NOMO-1 (cell line): ENCODE measurements around the gene CPNE2.
"Not testable (repeated sequence)": the region's sequence is repeated elsewhere in the genome, so short reads cannot be mapped to it uniquely, and the experiment has no call there.

Experiments used
- DNase-seq, 2 experiments: peaks; one replicate each; lab custom pipeline; 2025; ENCODE audit not compliant: unreplicated experiment in 2 of 2; lab: John Stamatoyannopoulos, UW

CPNE2 gene

DNA sequence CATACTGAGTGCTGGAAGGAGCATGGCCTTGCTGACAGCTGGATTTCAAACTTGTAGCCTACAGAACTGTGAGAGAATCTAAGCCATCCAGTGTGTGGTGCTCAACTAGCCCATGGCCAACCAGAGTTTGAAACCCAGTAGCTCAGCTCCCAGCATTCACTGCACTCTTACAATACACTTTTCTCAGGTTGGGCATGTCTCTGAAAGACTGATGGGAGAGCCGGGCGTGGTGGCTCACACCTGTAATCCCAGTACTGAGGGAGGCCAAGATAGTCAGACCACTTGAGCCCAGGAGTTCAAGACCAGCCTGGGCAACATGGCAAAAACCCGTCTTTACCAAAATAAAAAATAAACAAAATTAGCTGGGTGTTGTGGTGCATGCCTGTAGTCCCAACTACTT lies 3.8 kb downstream of the CPNE2 start:
- no peak for DNase-seq

DNA sequence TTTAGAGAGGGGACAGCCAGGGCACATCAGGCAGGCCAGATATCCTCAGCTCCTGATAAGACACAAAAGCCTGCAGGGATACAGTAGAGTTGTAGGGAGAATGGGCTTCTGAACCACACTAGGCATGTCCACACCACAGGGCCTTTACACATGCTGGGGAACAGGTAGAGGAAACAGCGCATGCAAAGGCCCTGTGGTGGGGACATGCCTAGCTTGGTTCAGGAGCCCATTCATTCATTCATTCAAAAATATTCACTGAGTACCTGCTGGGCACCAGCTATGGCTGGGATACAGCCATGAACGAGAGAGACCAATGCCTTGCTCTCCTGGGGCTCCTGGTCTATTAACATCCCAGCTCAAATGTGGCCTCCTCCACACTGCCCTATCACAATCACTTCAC lies 4.4 kb downstream of the CPNE2 start:
- DNase-seq, result no peak

DNA sequence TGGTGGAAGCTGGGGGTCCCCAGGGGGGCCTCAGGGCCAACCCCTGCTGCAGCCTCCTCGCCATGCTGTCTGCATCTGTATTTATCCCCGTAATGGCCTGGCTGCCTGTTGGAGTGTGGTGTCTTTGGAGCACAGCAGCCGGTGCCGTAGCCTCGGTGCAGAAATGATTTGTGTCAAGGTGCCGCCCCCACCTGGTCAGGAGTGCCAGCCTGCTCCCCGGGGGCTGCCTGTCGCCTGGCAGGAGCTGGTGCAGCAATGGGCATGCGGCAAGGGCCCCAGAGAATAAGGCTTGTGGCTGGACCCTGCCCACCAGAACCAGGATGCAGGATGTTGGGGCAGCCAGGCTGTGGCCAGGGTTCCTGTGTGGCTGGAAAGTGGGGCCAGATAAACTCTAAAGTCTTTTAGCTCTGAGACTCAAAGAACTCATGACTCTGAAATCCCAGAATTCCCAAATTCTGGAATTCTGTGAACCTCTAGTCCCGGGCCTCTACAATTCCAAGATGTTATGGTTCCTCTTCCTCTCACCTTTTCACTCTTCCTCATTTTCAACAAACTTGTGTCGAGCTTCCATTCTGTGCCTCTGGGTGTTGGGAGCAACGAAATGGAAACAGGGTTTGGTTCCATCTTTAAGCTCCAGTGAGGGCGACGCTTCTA lies 5.9 kb downstream of the CPNE2 start:
- no peak for DNase-seq

DNA sequence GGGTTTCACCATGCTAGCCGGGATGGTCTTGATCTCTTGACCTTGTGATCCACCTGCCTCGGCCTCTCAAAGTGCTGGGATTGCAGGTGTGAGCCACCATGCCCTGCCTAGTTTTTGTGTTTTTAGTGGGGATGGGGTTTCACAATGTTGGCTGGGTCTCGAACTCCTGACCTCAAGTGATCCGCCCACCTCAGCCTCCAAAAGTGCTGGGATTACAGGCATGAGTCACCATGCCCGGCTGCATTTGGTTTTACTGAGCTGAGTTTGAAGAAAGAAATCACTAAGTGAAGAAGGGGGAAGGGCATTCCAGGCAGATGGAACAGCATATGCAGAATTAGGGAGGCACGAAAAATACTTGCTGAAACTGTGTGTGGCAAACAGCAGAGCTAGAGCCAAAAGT lies 7.6 kb downstream of the CPNE2 start:
- not testable (repeated sequence) for DNase-seq

DNA sequence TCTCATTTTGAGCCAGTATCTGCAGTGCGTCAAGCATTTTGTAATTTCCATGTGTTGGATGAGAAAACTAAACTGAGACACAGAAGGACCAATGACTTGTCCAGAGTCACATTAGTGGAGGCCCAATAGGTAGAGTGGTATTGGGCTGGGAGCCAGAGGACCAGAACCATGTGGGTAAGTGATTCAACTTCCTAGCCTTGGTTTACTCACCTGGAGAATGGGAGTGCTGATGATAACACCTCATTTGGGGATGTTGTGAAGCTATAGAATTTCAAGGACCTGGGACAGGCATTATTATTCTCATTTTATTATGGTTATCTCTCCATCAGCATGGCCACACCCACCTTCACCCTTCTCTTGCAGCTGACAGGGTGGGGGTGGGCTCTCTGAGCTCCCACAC lies 8.1 kb downstream of the CPNE2 start:
- no peak for DNase-seq

DNA sequence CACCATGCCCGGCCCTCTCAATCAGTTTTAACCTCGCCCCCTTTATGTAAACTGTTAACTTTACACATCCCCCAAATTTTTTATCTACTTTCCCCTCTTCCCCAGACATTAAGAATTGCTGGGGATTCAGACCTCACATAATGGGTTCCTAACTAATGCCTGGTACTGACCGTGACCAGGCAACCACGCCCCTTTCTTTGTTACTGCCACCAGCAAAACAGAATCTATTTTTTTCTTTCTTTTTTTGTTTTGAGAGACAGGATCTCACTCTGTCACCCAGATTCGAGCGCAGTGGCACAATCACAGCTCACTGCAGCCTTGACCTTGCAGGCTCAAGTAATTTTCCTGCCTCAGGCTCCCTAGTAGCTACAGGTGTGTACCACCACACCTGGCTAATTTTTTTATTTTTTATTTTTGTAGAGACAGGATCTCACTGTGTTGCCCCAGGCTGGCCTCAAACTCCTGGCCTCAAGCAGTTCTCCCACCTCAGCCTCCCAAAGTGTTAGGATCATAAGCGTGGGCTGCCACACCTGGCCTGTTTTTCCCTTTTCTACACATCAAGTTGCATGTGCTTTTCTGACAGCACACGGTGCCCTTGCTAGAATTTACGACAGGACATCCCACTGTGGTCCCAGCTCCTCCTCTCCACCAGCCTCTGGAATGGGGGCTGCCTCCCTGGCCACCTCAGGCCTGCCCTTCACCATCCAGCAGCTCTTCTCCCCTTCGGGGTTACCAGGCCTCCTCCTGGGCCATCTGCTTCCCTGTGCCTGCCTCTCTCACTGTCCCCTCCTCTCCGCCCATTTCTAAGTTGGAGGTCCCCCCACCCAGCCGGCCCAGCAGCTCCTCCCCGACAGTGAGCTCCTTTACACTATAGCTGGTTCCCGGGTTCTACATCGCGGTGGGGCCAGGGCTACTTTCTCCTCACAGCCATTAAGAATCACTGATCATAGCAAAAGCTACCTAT lies 10.8 kb downstream of the CPNE2 start:
- no peak for DNase-seq

DNA sequence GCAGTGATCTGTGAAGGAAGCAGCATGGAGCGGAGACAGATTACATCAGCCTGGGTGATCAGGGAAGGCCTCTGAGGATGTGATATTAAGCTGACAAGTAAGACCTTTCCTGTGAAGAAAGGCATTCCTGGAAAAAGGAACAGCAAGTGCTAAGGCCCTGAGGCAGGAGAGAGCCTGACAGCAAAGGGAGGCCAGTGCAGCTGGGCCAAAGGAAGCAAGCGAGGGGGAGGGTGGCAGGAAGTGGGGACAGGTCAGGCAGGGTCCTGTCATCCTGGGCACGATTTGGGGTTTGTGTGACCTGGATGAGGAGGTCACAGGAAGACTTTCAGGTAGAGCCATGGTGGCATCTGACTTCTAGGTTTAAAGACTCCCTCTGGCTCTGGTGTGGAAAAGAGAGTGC lies 12.3 kb downstream of the CPNE2 start:
- no peak for DNase-seq

DNA sequence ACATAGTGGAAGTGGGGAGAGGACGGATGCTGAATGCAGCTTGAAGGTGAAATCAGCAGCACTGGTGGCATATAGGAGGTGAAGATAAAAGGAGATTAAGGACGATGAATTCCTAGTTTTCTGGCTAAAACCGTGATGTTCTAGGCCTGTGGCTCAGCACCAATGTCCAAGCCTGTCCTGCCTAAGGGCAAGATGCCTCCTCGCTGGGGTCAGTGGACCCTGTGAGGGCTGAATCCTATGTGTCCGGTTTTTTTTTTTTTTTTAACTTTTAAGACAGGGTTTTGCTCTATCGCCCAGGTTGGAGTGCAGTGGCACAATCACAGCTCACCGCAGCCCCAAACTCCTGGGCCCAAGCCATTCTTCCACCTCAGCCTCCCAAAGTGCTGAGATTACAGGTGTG lies 12.8 kb downstream of the CPNE2 start:
- no peak for DNase-seq

- no peak for DNase-seq
These were observed 14.4 kb downstream of the CPNE2 start for GRCh38 chr16:57106767-57107166.

GRCh38 chr16:57107321-57107922 lies 15.0 kb downstream of the CPNE2 start:
- DNase-seq, result no peak

- no peak for DNase-seq
These were observed 16.0 kb downstream of the CPNE2 start for GRCh38 chr16:57108432-57108831.

- not testable (repeated sequence) for DNase-seq
These were observed 17.1 kb downstream of the CPNE2 start for GRCh38 chr16:57109259-57110105.

DNA sequence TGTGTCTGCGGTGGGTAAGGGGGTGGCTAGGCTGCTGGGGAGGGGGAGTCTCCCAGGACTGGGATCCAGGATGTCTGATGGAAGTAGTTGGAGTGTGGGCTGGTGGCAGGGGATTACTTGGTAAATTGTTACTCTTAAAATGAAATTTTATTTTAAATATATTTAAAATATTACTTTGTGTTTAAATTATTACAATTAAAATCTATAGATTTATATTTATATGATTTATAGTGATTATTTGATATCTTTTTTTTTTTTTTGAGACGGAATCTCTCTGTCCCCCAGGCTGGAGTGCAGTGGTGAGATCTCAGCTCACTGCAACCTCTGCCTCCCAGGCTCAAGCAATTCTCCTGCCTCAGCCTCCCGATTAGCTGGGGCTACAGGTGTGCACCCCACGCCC lies 18.6 kb downstream of the CPNE2 start:
- no peak for DNase-seq

- no peak for DNase-seq
These were observed 19.0 kb downstream of the CPNE2 start for GRCh38 chr16:57111420-57111819.

DNA sequence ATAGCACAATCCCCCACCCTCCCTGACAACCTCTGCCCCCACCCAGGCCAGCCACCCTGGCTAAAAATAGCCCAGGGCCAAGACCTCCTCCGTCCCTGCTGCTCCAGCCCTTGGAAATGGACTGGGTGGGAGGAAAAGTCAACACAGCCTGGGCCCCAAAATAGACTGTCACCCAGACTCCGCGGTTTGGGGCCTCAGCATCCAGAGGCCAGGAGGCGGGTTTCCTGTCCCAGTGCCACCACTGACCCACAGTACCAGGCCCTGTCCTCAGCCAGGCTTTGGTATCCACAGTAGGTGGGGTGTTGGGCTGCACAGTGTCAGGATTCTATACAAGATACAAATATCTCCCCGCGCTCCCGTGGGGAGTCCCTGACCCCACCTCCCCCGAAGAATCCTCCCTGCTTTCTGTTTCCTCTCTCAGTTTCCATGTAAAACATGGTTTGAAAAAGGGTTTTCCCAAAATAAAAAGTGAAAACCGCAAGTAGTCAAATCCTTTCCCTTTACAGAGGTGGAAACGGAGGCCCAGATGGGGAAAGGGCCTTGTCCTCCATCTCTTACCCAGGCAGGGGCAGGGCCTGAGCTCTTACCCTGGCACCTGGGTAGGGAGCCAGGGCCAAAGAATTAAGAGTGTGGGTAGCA lies 20.1 kb downstream of the CPNE2 start:
- no peak for DNase-seq

GRCh38 chr16:57113042-57113453 lies 20.7 kb downstream of the CPNE2 start:
- no peak for DNase-seq

GRCh38 chr16:57113664-57114063 lies 21.3 kb downstream of the CPNE2 start:
- no peak for DNase-seq

DNA sequence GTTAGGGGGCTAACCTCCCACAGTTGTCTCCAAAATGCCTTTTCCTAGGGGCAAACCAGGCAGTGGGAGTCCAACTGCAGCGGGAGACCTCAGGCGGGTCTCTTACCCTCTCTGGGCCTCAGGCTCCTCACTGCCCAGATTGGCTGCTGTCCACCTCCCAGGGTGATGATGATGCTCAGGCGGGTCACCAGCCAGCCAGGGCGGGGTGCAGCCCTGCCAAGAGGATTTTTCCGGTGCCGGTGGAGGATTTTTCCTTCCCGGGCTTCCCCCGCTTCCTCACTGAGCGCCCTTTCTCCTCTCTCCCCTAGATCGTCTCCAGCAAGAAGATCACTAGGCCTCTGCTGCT lies 22.8 kb downstream of the CPNE2 start:
- DNase-seq, result no peak

DNA sequence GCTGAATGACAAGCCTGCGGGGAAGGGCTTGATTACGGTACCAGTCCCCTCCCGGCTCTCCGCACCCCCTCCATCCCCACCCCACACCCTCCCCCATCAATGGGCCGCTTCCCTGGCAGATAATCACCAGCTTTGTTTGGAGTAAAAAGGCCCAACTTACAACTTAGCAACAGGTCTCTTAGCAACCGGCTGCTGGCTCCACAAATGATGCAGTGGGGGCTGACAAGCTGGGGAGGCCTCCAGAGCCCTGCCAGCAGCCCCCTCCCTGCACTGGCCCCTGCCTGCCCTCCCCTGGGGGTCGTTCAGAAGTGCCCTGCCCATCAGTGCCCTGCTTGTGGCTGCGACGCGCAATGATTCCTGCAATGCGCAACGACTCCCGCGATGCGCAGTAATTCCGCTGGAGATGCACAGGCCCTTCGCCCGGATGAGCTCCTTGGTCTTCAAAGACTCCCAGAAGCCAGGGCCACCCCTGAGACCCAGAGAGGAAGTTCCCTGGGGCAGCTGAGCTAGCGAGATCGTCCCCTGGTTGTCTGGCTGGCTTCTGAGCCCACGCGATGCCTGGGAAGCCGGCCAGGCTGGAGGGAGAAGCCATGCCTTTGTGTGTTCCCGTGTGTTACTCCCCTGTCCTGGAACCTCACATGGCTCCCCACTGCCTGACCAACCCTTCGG lies 23.3 kb downstream of the CPNE2 start:
- DNase-seq, result no peak
